Measurements from ENCODE around the gene ZNF853.

Gene ZNF853

DNA sequence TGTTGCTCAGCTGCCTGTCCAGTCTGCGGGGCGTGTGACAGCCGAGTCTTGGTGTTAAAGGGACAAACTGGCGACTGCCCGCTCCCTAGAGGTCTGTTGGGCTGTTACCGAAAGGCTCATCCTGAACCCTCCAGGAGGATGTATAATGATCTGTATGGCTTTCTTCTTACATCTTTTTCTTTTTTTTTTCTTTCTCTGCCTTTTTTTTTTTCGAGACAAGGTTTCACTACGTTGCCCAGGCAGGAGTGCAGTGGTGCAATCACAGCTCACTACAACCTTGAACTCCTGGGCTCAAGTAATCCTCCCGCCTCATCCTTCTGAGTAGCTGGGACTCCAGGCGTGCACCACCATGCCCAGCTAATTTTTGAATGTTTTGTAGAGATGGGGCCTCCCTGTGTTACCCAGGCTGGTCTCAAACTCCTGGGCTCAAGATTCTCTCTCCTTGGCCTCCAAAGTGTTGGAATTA, 24.7 kb upstream of the ZNF853 start:
- H3K27ac ChIP-seq = peak overlapping the region; percentile 86
- TF ChIP-seq, protein P1, sequence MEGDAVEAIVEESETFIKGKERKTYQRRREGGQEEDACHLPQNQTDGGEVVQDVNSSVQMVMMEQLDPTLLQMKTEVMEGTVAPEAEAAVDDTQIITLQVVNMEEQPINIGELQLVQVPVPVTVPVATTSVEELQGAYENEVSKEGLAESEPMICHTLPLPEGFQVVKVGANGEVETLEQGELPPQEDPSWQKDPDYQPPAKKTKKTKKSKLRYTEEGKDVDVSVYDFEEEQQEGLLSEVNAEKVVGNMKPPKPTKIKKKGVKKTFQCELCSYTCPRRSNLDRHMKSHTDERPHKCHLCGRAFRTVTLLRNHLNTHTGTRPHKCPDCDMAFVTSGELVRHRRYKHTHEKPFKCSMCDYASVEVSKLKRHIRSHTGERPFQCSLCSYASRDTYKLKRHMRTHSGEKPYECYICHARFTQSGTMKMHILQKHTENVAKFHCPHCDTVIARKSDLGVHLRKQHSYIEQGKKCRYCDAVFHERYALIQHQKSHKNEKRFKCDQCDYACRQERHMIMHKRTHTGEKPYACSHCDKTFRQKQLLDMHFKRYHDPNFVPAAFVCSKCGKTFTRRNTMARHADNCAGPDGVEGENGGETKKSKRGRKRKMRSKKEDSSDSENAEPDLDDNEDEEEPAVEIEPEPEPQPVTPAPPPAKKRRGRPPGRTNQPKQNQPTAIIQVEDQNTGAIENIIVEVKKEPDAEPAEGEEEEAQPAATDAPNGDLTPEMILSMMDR (conservative IDR thresholded peaks at IDR 0.05) = no peak

DNA sequence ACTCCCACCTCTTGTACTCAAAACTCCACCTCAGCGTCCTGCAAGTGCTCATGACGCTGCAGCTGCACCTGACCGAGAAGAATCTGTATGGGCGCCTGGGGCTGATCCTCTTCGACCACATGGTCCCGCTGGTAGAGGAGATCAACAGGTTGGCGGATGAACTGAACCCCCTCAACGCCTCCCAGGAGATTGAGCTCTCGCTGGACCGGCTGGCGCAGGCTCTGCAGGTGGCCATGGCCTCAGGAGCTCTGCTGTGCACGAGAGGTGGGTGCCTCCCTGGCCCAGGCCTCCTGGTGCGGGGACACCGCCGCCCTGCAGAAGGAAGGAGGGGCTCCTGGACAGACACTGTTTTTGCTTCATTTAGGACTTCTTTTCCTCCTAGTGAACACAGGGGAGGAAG, 15.3 kb upstream of the ZNF853 start:
- H3K27ac ChIP-seq = no peak overlapping the region
- TF ChIP-seq, protein P1 (conservative IDR thresholded peaks at IDR 0.05) = no peak

DNA sequence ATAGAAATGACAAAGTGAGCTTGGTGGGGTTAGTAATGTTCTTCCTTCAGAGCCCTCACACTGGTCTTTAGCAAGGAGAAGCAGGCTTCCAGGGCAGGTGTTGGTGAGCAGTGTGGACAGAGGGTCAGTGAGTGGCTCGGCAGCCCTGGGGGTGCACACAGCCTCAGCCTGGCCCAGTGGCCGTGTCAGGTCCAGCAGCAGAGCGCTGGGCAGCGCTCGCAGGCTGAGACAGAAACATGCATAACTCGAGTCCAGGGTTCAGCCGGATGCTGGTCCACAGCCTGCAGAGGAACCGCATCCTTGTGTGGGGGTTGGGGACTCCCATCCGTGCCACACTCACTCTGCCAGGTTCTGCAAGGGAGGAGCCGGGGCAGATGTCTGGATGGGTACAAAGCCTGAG, 11.0 kb upstream of the ZNF853 start:
- H3K27ac ChIP-seq = no peak overlapping the region
- TF ChIP-seq, protein P1 (conservative IDR thresholded peaks at IDR 0.05) = no peak

DNA sequence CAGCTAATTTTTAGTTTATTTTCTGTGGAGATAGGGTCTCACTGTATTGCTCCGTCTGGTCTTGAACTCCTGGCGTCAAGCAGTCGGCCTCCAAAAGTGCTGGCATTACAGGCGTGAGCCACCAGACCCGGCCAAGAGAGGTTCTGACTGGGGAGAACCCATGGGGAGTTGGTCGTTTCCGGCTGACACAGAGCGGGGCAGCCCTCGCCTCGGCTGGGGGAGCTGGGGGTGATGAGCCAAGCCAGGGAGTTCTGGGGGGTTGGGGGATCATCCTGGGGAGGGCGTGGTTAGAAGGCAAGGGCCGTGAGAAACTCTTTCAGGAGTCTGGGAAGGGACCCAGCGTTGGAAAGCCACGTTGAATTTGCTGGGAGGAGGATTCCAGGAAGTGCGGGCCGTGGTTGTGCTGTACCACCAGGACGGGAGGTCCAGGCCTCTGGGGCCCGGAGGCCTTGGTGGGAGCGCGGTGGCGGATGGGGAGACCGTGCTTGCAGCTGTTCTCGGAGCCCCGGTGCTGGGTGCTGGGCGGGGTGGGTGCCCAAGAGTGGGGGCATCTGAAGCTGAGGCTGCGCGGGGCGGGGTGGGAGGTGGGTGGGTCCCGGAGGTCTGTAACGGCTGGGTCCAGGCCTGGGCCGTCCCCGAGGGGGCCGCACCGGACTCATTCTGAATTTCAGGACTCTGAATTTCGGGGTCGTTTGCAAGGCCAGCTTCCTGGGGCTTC, 8.4 kb upstream of the ZNF853 start:
- TF ChIP-seq, protein P1 (conservative IDR thresholded peaks at IDR 0.05) = no peak
- no peak overlapping the region for H3K27ac ChIP-seq

DNA sequence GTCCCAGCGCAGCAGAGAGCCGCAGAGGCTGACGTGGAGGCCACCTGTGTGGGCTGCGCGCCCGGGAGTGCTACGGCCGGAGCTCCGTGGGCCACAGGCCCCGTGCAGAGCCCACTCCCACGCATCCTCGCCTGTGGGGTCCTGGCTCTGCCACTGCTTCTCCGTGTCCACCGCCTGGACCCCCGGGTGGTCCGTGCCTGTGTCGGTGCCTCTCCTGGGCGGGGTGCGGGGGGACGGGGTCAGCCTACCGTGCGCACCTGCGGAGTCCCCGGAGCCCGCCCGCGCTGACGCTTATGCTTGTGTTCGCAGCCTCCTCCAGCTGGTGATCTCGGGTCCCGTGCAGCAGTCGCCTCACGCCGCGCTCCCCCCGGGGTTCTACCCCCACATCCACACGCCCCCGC, 7.8 kb upstream of the ZNF853 start:
- TF ChIP-seq, protein P1 (conservative IDR thresholded peaks at IDR 0.05) = no peak
- H3K27ac ChIP-seq = no peak overlapping the region

DNA sequence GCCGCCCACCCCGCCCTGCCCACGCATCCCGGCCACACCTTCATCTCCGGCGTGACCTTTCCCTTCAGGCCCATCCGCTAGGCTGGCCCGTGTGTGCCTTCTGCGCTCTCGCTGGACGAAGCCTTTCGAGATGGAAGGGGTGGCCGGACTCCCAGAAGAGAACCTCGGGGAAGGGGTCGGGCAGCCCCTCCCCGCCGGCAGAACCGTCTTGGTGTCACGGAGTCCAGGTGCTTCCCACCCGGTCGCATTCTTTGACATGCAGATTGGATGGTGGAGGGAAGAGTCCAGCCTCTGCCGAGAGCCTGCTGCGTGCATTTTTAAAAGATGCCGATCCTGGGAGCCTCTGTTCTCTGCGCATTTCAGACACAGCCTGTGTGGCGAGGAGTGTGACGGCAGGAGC, 7.3 kb upstream of the ZNF853 start:
- TF ChIP-seq, protein P1 (conservative IDR thresholded peaks at IDR 0.05) = no peak
- no peak overlapping the region for H3K27ac ChIP-seq

DNA sequence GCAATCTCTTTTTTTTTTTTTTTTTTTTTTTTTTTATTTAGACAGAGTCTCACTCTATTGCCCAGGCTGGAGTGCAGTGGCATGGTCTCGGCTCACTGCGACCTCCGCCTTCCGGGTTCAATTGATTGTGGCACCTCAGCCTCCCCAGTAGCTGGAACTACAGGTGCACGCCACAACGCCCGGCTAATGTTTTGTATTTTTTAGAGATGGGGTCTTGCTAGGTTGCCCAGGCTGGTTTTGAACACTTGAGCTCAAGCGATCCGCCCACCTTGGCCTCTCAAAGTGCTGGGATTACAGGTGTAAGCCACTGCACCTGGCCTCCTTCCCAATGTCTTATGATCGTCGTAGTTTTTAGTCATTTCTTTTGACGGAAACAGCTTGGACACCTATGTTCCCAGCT, 6.6 kb upstream of the ZNF853 start:
- H3K27ac ChIP-seq = no peak overlapping the region
- TF ChIP-seq, protein P1 (conservative IDR thresholded peaks at IDR 0.05) = no peak
